HG03442 (cell line): ENCODE measurements around the gene CDKN2AIP.
A peak's percentile ranks its signal among the peaks of the same experiment; 100 is the strongest.
"Not testable (repeated sequence)": the region's sequence is repeated elsewhere in the genome, so short reads cannot be mapped to it uniquely, and the experiment has no call there.

Source experiments
- ATAC-seq: cut with Tn5 transposase; IDR thresholded peaks from one replicate; pipeline ENCODE4 v1.9.1; 2021; ENCODE audit warnings: mild to moderate bottlenecking, moderate library complexity; ENCODE audit not compliant: unreplicated experiment

Gene CDKN2AIP

GRCh38 chr4:183445097-183445428, 627 bp downstream of the CDKN2AIP start:
- peak; percentile 19 for ATAC-seq

DNA sequence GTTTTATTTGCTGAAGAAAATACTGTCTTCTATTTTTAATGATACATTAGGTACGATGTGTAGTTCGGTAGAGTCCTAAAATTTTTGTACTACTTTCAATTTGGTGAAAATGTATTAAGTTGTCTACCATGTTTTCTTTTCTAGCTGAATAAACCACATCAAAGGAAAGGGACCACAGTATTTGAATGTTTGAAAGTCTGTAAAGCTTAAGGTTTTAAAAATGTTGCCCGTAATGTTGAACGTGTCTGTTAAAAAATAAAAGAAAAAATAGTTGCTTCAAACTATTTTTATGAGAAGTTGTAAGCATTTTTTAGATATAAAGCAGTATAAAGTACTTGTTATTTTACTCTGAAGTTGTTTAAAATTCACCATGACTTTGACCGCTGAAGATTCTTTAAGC, 3.2 kb downstream of the CDKN2AIP start:
- ATAC-seq, result no peak

DNA sequence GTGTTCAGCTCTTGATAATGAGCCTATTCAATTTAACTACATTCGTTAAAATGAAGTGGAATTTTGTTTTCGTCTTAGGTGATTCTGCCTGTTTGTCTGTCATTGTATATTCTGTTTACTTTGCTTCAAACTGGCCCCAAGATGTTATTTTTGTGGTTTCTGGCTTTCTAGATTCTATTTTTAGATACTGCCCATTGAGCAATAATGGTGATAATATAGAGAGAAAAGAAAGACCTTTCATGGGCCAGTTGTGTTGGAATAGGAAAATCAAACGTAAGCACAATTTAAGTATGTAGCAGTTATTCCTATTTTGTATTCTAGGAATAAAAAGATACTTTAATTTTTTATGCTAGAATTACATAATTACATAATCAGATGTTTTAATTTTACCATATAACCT, 4.0 kb downstream of the CDKN2AIP start:
- no peak for ATAC-seq

- ATAC-seq, result no peak
Measured at GRCh38 chr4:183449193-183449882, 4.9 kb downstream of the CDKN2AIP start.

GRCh38 chr4:183450108-183450507, 5.7 kb downstream of the CDKN2AIP start:
- ATAC-seq, result no peak

DNA sequence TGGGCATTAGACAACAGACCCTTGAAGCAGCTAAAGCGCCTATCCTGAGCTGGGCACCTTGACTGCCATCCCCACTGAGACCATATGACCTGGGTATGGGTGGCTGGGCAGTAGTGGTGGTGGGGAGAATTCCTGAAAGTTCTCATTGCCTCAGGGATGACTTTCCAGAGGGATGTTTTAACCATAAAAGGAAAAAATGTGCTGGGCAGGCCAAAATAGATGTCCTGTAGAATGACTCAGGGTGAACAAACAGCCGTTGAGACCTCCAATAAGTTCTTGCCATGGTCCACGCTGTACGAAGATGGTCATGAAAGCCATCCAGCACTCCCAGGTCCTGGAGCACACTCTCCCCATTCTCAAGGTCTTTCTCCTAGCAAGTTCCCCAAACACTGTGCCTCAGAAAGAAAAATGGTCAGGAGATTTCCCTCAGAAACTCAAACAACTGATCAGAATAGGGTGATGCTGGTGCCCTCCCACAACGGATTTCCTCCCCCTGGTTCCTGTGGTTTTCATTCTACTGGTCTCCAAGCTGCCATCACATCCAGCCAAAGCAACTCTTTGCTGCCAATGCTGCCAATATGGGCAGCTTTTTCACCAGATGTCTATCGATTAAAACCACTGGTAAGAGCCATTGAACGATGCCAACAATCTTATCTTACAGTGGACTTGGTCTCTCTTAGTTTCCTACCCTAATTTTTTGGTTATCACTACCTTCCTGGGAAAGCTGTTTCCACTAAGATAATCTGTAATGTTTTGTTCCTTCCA, 11.2 kb downstream of the CDKN2AIP start:
- ATAC-seq, result no peak

GRCh38 chr4:183458005-183458404, 13.6 kb downstream of the CDKN2AIP start:
- no peak for ATAC-seq

- not testable (repeated sequence) for ATAC-seq
Measured at GRCh38 chr4:183463903-183464619, 19.6 kb downstream of the CDKN2AIP start.

DNA sequence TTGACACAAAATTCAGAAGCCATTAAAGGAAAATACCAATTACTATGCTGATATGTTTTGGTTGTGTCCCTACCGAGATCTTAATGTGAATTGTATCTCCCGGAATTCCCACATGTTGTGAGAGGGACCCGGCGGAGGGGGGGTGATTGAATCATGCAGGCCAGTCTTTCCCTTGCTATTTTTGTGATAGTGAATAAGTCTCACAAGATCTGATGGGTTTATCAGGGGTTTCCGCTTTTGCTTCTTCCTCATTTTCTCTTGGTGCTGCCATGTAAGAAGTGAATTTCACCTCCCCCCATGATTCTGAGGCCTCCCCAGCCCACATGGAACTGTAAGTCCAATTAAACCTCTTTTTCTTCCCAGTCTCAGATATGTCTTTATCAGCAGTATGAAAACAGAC, 21.4 kb downstream of the CDKN2AIP start:
- ATAC-seq, result not testable (repeated sequence)

DNA sequence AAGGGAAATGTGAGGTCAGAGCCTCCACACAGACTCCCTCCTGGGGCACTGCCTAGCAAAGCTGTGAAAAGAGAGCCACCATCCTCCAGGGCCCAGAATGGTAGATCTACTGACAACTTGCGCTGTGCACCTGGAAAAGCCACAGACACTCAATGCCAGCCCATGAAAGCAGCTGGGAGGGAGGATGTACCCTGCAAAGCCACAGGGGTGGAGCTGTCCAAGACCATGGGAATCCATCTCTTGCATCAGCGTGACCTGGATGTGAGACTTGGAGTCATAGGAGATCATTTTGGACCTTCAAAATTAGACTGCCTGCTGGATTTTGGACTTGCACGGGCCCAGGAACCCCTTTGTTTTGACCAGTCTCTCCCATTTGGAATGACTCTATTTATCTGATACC, 22.8 kb downstream of the CDKN2AIP start:
- ATAC-seq, result no peak

DNA sequence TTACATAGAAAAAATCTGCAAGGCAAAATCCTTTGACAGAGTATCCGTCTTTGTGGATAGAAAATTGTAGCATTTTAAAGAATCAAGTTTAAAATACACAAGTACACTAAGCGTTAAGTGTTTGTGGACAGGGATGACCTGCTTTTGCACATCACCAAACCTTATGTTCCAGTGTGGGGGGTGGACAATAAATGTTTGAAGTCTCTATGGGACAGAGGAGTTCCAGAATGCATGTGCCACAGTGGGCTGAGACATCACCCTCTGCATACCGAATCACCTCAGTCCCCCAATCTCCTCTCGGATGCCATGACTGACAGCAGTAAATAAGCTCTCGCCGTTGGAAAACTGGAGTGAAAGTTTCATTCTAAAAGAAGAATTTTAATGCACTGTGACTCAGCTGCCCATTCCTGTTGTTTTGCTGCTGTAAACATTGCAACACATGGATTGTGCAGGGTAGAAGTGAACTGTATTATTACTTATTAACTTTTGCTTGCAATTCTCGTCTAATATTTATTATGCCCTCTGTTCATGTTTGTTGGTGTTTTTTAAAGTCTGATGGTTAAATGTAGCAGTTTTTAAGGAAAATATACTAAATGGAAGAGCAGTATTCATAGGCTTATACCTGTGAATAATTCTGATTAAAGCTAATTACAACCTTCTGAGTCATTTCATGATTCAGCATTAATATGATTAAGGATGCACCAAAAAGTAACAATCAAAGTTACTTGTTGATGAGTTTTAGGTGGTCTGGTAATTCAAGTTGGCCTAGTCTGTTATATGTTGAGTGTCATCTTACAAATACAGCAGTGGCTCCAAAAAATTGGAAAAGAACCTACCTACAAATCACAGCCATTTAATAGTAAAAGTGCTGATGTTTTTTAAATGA, 24.0 kb downstream of the CDKN2AIP start:
- ATAC-seq, result no peak

GRCh38 chr4:183469285-183469684, 24.8 kb downstream of the CDKN2AIP start:
- no peak for ATAC-seq

DNA sequence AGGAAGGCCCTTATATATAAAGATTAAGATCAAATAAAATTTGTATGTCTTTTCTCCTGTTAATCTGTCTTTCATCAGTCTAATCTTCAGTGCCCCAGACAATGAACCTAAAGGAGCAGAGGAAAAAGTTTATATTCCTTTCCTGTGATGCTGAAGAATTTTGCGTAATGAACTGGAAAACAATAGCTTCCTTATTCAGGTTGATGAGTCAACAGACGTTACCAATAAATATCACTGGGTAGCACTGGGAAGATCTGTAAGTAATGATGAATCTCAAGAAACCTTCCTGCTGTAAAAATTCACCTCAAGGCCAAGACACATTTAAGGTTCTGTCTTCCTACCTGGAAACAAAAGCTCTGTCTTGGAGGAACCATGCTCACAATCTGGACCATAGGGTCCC, 25.5 kb downstream of the CDKN2AIP start:
- no peak for ATAC-seq

DNA sequence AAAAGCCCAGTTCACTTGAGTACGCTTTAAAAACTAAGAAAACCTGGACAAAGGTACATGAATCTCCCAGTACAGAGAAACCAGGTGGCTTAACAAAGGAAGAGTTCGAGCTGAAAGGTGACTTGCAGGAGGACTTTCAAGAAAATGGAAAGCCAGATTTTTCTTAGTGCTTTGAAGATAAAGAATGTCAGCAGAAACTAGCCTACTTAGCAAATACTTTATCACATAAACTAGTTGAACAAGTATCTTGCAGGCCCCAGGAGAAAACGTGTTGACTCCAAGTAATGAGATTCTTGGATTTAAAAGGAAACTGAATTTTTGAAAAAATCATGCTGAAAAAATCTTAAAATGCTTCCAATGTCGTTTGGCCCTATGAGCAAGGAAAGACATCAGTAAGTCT, 26.4 kb downstream of the CDKN2AIP start:
- ATAC-seq, result no peak

- ATAC-seq, result peak; percentile 83
Measured at GRCh38 chr4:183471946-183472708, 27.7 kb downstream of the CDKN2AIP start.

- ATAC-seq, result no peak
Measured at GRCh38 chr4:183478123-183478522, 33.7 kb downstream of the CDKN2AIP start.

GRCh38 chr4:183478926-183479325, 34.5 kb downstream of the CDKN2AIP start:
- ATAC-seq, result no peak

GRCh38 chr4:183482515-183483095, 38.2 kb downstream of the CDKN2AIP start:
- not testable (repeated sequence) for ATAC-seq

DNA sequence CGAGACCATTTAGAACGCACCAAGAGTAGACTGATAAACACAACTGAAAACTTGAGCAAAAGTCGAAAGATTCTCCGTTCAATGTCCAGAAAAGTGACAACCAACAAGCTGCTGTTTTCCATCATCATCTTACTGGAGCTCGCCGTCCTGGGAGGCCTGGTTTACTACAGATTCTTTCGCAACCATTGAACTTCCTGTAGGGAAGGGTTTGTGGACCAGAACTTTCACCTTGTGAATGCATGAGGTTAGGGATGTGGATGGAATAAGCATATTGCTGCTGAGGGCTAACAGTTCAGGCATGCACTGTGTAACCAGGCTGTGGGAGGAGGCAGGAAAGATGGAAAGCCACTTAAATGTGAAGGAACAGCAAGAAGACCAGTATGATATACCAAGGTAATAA, 39.6 kb downstream of the CDKN2AIP start:
- no peak for ATAC-seq
